Transverse colon (tissue), 4 donors: ENCODE data around the gene TCN2.

Source experiments
- EP300 ChIP-seq: sonication (generic); formaldehyde crosslinking; IDR thresholded peaks from one replicate; pipeline ENCODE4 v1.6.1; 2017; ENCODE audit warnings: antibody characterized with exemption, low read depth
- POLR2A ChIP-seq: fragments of 450-650 bp; IDR thresholded peaks from one replicate; pipeline ENCODE4 v1.6.1; 2016; ENCODE audit warnings: antibody characterized with exemption, mild to moderate bottlenecking, moderate library complexity
- POLR2AphosphoS5 ChIP-seq, 3 donors: sonication (generic); formaldehyde crosslinking; IDR thresholded peaks; one replicate each; pipeline ENCODE4 v1.6.1; 2016; ENCODE audit warnings: antibody characterized with exemption in 3 of 3
- TF ChIP-seq, protein P1 (sequence below), 5 experiments: fragments of 200-600 bp in 3 of 5; fragments of 450-650 bp in 2 of 5; sonication (generic) in 3 of 5; IDR thresholded peaks; 1 replicate in 2 of 5; 2 replicates in 3 of 5; pipeline ENCODE4 v1.5.1; 2016 to 2017; ENCODE audit warnings: antibody characterized with exemption in 5 of 5, inconsistent platforms in 3 of 5, mild to moderate bottlenecking in 2 of 5, moderate library complexity in 1 of 5

GRCh38 chr22:30569674-30570202 is 37.2 kb upstream of the TCN2 start:
- TF ChIP-seq, protein P1, sequence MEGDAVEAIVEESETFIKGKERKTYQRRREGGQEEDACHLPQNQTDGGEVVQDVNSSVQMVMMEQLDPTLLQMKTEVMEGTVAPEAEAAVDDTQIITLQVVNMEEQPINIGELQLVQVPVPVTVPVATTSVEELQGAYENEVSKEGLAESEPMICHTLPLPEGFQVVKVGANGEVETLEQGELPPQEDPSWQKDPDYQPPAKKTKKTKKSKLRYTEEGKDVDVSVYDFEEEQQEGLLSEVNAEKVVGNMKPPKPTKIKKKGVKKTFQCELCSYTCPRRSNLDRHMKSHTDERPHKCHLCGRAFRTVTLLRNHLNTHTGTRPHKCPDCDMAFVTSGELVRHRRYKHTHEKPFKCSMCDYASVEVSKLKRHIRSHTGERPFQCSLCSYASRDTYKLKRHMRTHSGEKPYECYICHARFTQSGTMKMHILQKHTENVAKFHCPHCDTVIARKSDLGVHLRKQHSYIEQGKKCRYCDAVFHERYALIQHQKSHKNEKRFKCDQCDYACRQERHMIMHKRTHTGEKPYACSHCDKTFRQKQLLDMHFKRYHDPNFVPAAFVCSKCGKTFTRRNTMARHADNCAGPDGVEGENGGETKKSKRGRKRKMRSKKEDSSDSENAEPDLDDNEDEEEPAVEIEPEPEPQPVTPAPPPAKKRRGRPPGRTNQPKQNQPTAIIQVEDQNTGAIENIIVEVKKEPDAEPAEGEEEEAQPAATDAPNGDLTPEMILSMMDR (IDR thresholded peaks at IDR 0.05), result no peak
- TF ChIP-seq POLR2A (no peak), POLR2AphosphoS5 (IDR thresholded peaks at IDR 0.05) (no peak), EP300 (no peak)
